NCI-H524 treated with DMSO at 0.1 percent for 48 hours (cell line): ENCODE data around the gene FBXO5.

Source experiments
- DNase-seq: peaks from one replicate; lab custom pipeline; 2025; lab: John Stamatoyannopoulos, UW

FBXO5 gene

DNA sequence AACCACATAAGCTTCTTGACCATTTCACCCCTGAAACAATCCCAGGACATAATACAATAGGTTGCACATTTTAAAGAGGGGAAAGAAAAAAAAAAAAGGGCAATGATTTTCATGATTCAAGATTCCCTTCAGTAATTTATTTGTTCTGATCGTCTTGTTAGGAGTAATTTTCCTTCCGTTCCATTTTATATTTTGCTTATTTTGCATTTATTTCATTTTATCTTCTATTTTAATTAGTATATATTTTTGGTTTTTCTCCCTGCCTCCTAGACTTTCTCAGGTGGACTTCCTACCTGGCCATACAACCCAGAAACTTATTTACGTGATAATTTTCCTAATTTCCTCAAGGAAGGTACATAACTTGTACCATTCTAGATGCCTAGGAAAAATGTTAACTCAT lies 32.6 kb downstream of the FBXO5 start:
- DNase-seq, result no peak

DNA sequence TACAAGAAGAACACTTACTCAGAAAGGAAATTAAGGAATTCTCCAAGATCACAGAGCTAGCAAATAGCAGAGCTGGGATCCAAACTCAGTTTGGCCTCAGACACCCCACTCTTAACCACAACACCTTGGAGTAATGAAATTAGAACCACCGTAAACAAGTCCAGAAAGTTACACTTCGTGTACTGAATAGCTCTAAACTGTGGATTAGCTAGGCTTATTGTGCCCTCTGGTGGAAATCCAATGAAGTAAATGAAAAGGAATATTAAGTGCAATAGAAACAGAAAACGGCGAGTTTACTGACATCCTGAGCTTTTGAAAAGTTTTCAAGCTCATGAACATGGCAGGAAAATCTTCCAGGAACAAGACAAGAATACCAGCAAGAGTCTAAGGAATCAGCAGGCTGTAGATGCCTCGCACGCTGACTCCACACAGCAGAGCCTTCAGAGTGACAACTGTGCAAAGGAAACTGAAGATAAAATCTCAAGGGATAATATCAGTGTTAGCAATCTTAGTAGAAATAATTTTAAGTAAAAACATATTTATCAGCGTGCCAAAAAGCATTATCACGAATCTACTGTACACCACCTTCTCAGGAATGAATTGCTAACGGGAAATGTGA lies 34.6 kb downstream of the FBXO5 start:
- peak; percentile 17 for DNase-seq

GRCh38 chr6:152946995-152947394 lies 35.8 kb downstream of the FBXO5 start:
- no peak for DNase-seq

DNA sequence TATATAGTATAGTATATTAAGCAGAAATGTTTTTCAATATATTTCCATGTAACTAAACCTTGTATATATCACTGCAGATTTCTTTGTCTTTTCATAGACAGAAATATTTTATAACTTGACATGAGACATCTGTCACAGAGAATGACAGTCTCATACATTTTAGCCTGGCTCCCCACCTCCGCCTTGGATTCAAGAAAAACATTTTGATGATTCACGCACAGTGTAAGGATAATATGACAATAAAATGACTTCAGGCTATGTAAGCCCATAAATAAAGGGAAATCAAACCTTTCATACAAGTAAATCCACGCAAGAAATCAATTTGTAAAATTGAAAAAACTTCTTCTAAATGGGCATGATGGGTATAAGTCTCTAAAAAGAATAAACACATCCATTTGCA lies 36.4 kb downstream of the FBXO5 start:
- no peak for DNase-seq

GRCh38 chr6:152943260-152943897 lies 39.5 kb downstream of the FBXO5 start:
- no peak for DNase-seq

DNA sequence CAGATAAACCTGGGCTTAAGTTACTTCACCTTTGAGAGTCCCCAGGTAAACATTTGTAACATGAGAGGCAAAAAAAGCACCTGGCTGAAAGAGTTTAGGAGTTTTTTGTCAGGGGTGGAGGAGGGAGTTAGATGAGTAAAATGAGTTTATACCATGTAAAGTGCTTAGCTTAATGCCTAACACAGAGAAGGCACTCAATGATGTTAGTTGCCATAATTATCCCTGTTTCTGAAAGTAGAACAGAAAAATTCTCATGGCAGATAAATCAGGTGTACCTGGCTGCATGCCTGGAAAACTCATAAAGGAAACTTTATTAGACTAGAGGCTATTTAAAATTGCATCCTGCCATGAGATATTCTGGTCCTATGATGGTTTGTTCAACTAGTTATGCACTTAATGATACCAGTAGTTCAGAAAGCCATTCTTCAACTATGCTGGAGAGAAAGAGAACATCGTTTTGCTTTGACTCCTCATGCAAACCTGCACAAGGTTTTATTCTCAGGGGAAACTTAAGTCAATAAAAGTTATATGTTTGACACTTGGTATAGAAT lies 40.4 kb downstream of the FBXO5 start:
- no peak for DNase-seq

DNA sequence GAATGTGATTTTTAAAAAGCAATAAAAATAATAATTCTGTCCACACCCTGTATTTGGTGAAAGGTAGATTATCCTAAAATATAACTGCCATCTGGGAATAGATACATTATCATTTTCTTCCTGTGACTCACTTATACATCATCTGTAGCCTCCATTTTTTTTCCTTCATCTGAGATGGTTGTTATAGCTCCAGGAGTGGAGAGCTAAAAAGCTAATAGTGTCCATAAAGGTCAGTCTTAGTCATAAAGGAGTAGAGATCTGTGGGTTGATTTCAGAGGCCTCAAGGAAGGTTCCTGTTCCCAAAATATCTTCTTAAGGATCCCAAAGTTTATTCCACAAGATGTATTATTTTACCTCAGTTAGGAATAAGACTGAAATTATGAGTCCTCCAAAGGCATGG lies 41.1 kb downstream of the FBXO5 start:
- no peak for DNase-seq

DNA sequence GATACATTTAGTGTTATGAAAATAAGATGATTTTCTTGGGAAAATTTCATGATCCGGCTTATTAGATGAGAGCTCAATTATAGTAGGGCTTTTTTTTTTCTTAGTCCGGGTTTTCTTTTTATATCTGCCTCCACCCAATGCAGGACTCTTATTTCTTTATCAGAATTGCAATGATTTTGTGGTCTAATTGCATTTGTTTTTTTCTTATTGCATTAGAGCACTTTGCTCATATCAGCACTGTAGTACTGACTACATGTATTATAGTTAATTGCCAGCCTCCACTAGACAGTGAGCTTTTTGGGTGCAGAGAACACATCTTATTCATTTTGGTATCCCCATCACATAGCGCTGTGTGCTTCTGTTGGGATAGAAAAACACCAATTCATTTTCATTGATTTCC lies 50.0 kb downstream of the FBXO5 start:
- no peak for DNase-seq

GRCh38 chr6:152922706-152923105 lies 60.1 kb downstream of the FBXO5 start:
- DNase-seq, result no peak
